Measurements from ENCODE around the gene SLC25A1. TPM values are rescaled to one million over a fixed set of nuclear protein-coding genes. Genes with fewer than 3 reads are reported as not detected.

SLC25A1 gene
- total RNA-seq, 1 donor from 2014 or later: 97.9 TPM

- H3K79me2 ChIP-seq (ENCODE audit: insufficient read depth, low read length): no peaks in the 10 kb centered on the region
- Mint-ChIP-seq H3K4me3 (ENCODE audit: unreplicated experiment) (no peak overlapping the region), H3K36me3 (ENCODE audit: low read depth, unreplicated experiment) (peaks cover 47% of the 10 kb centered on the region), H3K9me3 (ENCODE audit: unreplicated experiment) (no peaks in the 10 kb centered on the region), H3K4me1 (ENCODE audit: low read depth, unreplicated experiment) (no peaks in the 10 kb centered on the region), H3K27me3 (ENCODE audit: low read depth, unreplicated experiment) (no peaks in the 10 kb centered on the region), H3K27ac (ENCODE audit: unreplicated experiment) (no peak overlapping the region)
- DNase-seq (ENCODE audit: low read depth) (no peak), FAIRE-seq (no peak)
- TF ChIP-seq EZH2 (IDR thresholded peaks at IDR 0.05; ENCODE audit: insufficient read depth, low read length) (no peak), CTCF (IDR thresholded peaks at IDR 0.05; ENCODE audit: insufficient read depth, low read depth, low read length) (no peak)
- no peaks in the 10 kb centered on the region for H4K20me1 ChIP-seq (ENCODE audit: insufficient read depth, low read length)
- no peak overlapping the region for H3K27ac ChIP-seq (ENCODE audit: low read depth, low read length)
- no peak overlapping the region for H3K4me2 ChIP-seq (ENCODE audit: low read length)
- no peaks in the 10 kb centered on the region for H3K27me3 ChIP-seq (ENCODE audit: insufficient read depth, low read length)
- H2AFZ ChIP-seq (ENCODE audit: low read depth, low read length): no peak overlapping the region
- H3K36me3 ChIP-seq (ENCODE audit: insufficient read depth, low read length): peaks cover 8% of the 10 kb centered on the region
- no peaks in the 10 kb centered on the region for H3K4me1 ChIP-seq (ENCODE audit: insufficient read depth, low read length)
- no peak overlapping the region for H3K9ac ChIP-seq (ENCODE audit: low read length)
- H3K9me3 ChIP-seq (ENCODE audit: insufficient read depth, low read depth, low read length): no peaks in the 10 kb centered on the region
- no peak overlapping the region for H3K4me3 ChIP-seq (ENCODE audit: insufficient read depth, low read depth, low read length)
These were observed 43.9 kb upstream of the SLC25A1 start for GRCh38 chr22:19222242-19223005.

- Histone ChIP-seq H2AFZ (ENCODE audit: low read depth, low read length) (no peak overlapping the region), H3K4me2 (ENCODE audit: low read length) (no peak overlapping the region), H3K27me3 (ENCODE audit: insufficient read depth, low read length) (no peaks in the 10 kb centered on the region), H3K36me3 (ENCODE audit: insufficient read depth, low read length) (peaks cover 8% of the 10 kb centered on the region), H3K27ac (ENCODE audit: low read depth, low read length) (no peak overlapping the region), H3K4me3 (ENCODE audit: insufficient read depth, low read depth, low read length) (no peak overlapping the region), H3K9ac (ENCODE audit: low read length) (no peak overlapping the region), H3K4me1 (ENCODE audit: insufficient read depth, low read length) (no peaks in the 10 kb centered on the region), H3K79me2 (ENCODE audit: insufficient read depth, low read length) (no peaks in the 10 kb centered on the region), H4K20me1 (ENCODE audit: insufficient read depth, low read length) (no peaks in the 10 kb centered on the region), H3K9me3 (ENCODE audit: insufficient read depth, low read depth, low read length) (no peaks in the 10 kb centered on the region)
- FAIRE-seq (no peak), DNase-seq (ENCODE audit: low read depth) (no peak)
- Mint-ChIP-seq H3K9me3 (ENCODE audit: unreplicated experiment) (no peaks in the 10 kb centered on the region), H3K27ac (ENCODE audit: unreplicated experiment) (no peak overlapping the region), H3K4me3 (ENCODE audit: unreplicated experiment) (no peak overlapping the region), H3K36me3 (ENCODE audit: low read depth, unreplicated experiment) (peaks cover 58% of the 10 kb centered on the region), H3K27me3 (ENCODE audit: low read depth, unreplicated experiment) (no peaks in the 10 kb centered on the region), H3K4me1 (ENCODE audit: low read depth, unreplicated experiment) (no peaks in the 10 kb centered on the region)
- TF ChIP-seq EZH2 (IDR thresholded peaks at IDR 0.05; ENCODE audit: insufficient read depth, low read length) (no peak), CTCF (IDR thresholded peaks at IDR 0.05; ENCODE audit: insufficient read depth, low read depth, low read length) (no peak)
These were observed 42.3 kb upstream of the SLC25A1 start for GRCh38 chr22:19220867-19221266.

GRCh38 chr22:19218541-19219233, 40.2 kb upstream of the SLC25A1 start:
- peaks cover 60% of the 10 kb centered on the region for H3K36me3 Mint-ChIP-seq (ENCODE audit: low read depth, unreplicated experiment)
- Histone ChIP-seq H3K9ac (ENCODE audit: low read length) (no peak overlapping the region), H3K79me2 (ENCODE audit: insufficient read depth, low read length) (no peaks in the 10 kb centered on the region), H3K4me2 (ENCODE audit: low read length) (no peak overlapping the region), H3K27me3 (ENCODE audit: insufficient read depth, low read length) (no peaks in the 10 kb centered on the region), H3K4me3 (ENCODE audit: insufficient read depth, low read depth, low read length) (no peak overlapping the region), H3K4me1 (ENCODE audit: insufficient read depth, low read length) (no peaks in the 10 kb centered on the region), H2AFZ (ENCODE audit: low read depth, low read length) (no peak overlapping the region), H4K20me1 (ENCODE audit: insufficient read depth, low read length) (no peaks in the 10 kb centered on the region), H3K36me3 (ENCODE audit: insufficient read depth, low read length) (peaks cover 8% of the 10 kb centered on the region), H3K9me3 (ENCODE audit: insufficient read depth, low read depth, low read length) (no peaks in the 10 kb centered on the region), H3K27ac (ENCODE audit: low read depth, low read length) (no peak overlapping the region)
- no peak overlapping the region for H3K4me3 Mint-ChIP-seq (ENCODE audit: unreplicated experiment)
- H3K4me1 Mint-ChIP-seq (ENCODE audit: low read depth, unreplicated experiment): no peaks in the 10 kb centered on the region
- TF ChIP-seq CTCF (IDR thresholded peaks at IDR 0.05; ENCODE audit: insufficient read depth, low read depth, low read length) (no peak), EZH2 (IDR thresholded peaks at IDR 0.05; ENCODE audit: insufficient read depth, low read length) (no peak)
- no peak for FAIRE-seq
- H3K9me3 Mint-ChIP-seq (ENCODE audit: unreplicated experiment): no peaks in the 10 kb centered on the region
- no peak overlapping the region for H3K27ac Mint-ChIP-seq (ENCODE audit: unreplicated experiment)
- DNase-seq (ENCODE audit: low read depth): no peak
- no peaks in the 10 kb centered on the region for H3K27me3 Mint-ChIP-seq (ENCODE audit: low read depth, unreplicated experiment)
